ENCODE results near the gene DIAPH2.

Gene DIAPH2

GRCh38 chrX:97416461-97416860, 731.8 kb downstream of the DIAPH2 start:
- no peak overlapping the region for H3K9ac ChIP-seq
- no peak overlapping the region for H3K4me2 ChIP-seq
- TF ChIP-seq Cebpa-rat (IDR thresholded peaks at IDR 0.05) = no peak
- no peaks in the 10 kb centered on the region for H3K36me3 ChIP-seq
- H3K27me3 ChIP-seq = peaks cover 76% of the 10 kb centered on the region
- H4K20me1 ChIP-seq = no peaks in the 10 kb centered on the region
- no peaks in the 10 kb centered on the region; the same call in 1 of the 2 replicates for H3K9me3 ChIP-seq
- H3K4me1 ChIP-seq = no peaks in the 10 kb centered on the region
- H3K27ac ChIP-seq = no peak overlapping the region
- no peak overlapping the region for H3K4me3 ChIP-seq

GRCh38 chrX:97429101-97429500, 744.5 kb downstream of the DIAPH2 start:
- Histone ChIP-seq H3K4me1 (no peaks in the 10 kb centered on the region), H3K4me2 (no peak overlapping the region), H3K9me3 (no peaks in the 10 kb centered on the region), H3K9ac (no peak overlapping the region), H4K20me1 (no peaks in the 10 kb centered on the region; the same call in 1 of the 2 replicates), H3K36me3 (no peaks in the 10 kb centered on the region), H3K4me3 (no peak overlapping the region), H3K27me3 (peaks cover 81% of the 10 kb centered on the region), H3K27ac (no peak overlapping the region)
- TF ChIP-seq Cebpa-rat (IDR thresholded peaks at IDR 0.05) = no peak

GRCh38 chrX:97431281-97431680, 746.6 kb downstream of the DIAPH2 start:
- H3K27ac ChIP-seq = no peak overlapping the region
- no peaks in the 10 kb centered on the region for H3K4me1 ChIP-seq
- H4K20me1 ChIP-seq = no peaks in the 10 kb centered on the region; the same call in 1 of the 2 replicates
- H3K9me3 ChIP-seq = no peaks in the 10 kb centered on the region
- no peak overlapping the region for H3K4me3 ChIP-seq
- peaks cover 88% of the 10 kb centered on the region for H3K27me3 ChIP-seq
- H3K36me3 ChIP-seq = no peaks in the 10 kb centered on the region
- no peak overlapping the region for H3K9ac ChIP-seq
- TF ChIP-seq Cebpa-rat (IDR thresholded peaks at IDR 0.05) = no peak
- H3K4me2 ChIP-seq = no peak overlapping the region

- Histone ChIP-seq H3K9me3 (no peaks in the 10 kb centered on the region), H3K4me1 (no peaks in the 10 kb centered on the region), H3K4me3 (no peak overlapping the region), H3K36me3 (no peaks in the 10 kb centered on the region), H3K4me2 (no peak overlapping the region), H4K20me1 (peaks cover 14% of the 10 kb centered on the region; the same call in 1 of the 2 replicates), H3K27ac (no peak overlapping the region), H3K27me3 (peaks cover 92% of the 10 kb centered on the region), H3K9ac (no peak overlapping the region)
- TF ChIP-seq Cebpa-rat (IDR thresholded peaks at IDR 0.05) = no peak
These were observed 761.7 kb downstream of the DIAPH2 start for GRCh38 chrX:97446298-97446882.

GRCh38 chrX:97447306-97447705, 762.7 kb downstream of the DIAPH2 start:
- no peak overlapping the region for H3K4me2 ChIP-seq
- no peaks in the 10 kb centered on the region for H3K4me1 ChIP-seq
- no peak overlapping the region for H3K4me3 ChIP-seq
- H3K27ac ChIP-seq = no peak overlapping the region
- TF ChIP-seq Cebpa-rat (IDR thresholded peaks at IDR 0.05) = no peak
- peaks cover 14% of the 10 kb centered on the region; the same call in 1 of the 2 replicates for H4K20me1 ChIP-seq
- H3K36me3 ChIP-seq = no peaks in the 10 kb centered on the region
- H3K27me3 ChIP-seq = peaks cover 91% of the 10 kb centered on the region
- no peak overlapping the region for H3K9ac ChIP-seq
- H3K9me3 ChIP-seq = no peaks in the 10 kb centered on the region

- TF ChIP-seq Cebpa-rat (IDR thresholded peaks at IDR 0.05) = no peak
- Histone ChIP-seq H3K27ac (no peak overlapping the region), H4K20me1 (peaks cover 14% of the 10 kb centered on the region; the same call in 1 of the 2 replicates), H3K9me3 (no peaks in the 10 kb centered on the region), H3K9ac (no peak overlapping the region), H3K27me3 (peaks cover 83% of the 10 kb centered on the region), H3K4me3 (no peak overlapping the region), H3K36me3 (no peaks in the 10 kb centered on the region), H3K4me2 (no peak overlapping the region), H3K4me1 (no peaks in the 10 kb centered on the region)
These were observed 767.6 kb downstream of the DIAPH2 start for GRCh38 chrX:97452283-97452682.

GRCh38 chrX:97461763-97462162, 777.1 kb downstream of the DIAPH2 start:
- Histone ChIP-seq H3K36me3 (no peaks in the 10 kb centered on the region), H3K4me1 (no peaks in the 10 kb centered on the region), H3K27me3 (peaks cover 65% of the 10 kb centered on the region), H3K27ac (no peak overlapping the region), H3K4me3 (no peak overlapping the region), H3K4me2 (no peak overlapping the region), H3K9me3 (no peaks in the 10 kb centered on the region), H4K20me1 (no peaks in the 10 kb centered on the region), H3K9ac (no peak overlapping the region)
- TF ChIP-seq Cebpa-rat (IDR thresholded peaks at IDR 0.05) = no peak

- Histone ChIP-seq H3K4me1 (no peaks in the 10 kb centered on the region), H3K27me3 (peaks cover 34% of the 10 kb centered on the region), H3K9me3 (no peaks in the 10 kb centered on the region), H3K36me3 (no peaks in the 10 kb centered on the region), H3K4me3 (no peak overlapping the region), H4K20me1 (peaks cover 9% of the 10 kb centered on the region; the same call in 1 of the 2 replicates), H3K4me2 (no peak overlapping the region), H3K27ac (no peak overlapping the region), H3K9ac (no peak overlapping the region)
- TF ChIP-seq Cebpa-rat (IDR thresholded peaks at IDR 0.05) = no peak
These were observed 786.4 kb downstream of the DIAPH2 start for GRCh38 chrX:97471071-97471470.

GRCh38 chrX:97474933-97475332, 790.3 kb downstream of the DIAPH2 start:
- no peak for TF ChIP-seq Cebpa-rat (IDR thresholded peaks at IDR 0.05)
- Histone ChIP-seq H3K27ac (no peak overlapping the region), H3K36me3 (no peaks in the 10 kb centered on the region), H3K4me2 (no peak overlapping the region), H3K27me3 (peaks cover 31% of the 10 kb centered on the region), H3K9ac (no peak overlapping the region), H3K4me1 (no peaks in the 10 kb centered on the region), H3K9me3 (no peaks in the 10 kb centered on the region), H4K20me1 (no peaks in the 10 kb centered on the region), H3K4me3 (no peak overlapping the region)

GRCh38 chrX:97479106-97479890, 794.7 kb downstream of the DIAPH2 start:
- no peak overlapping the region for H3K4me3 ChIP-seq
- H3K4me2 ChIP-seq = no peak overlapping the region
- H3K27me3 ChIP-seq = peaks cover 63% of the 10 kb centered on the region
- no peak overlapping the region for H3K9ac ChIP-seq
- H4K20me1 ChIP-seq = peaks cover 5% of the 10 kb centered on the region; the same call in 1 of the 2 replicates
- no peaks in the 10 kb centered on the region for H3K36me3 ChIP-seq
- H3K9me3 ChIP-seq = no peaks in the 10 kb centered on the region
- TF ChIP-seq Cebpa-rat (IDR thresholded peaks at IDR 0.05) = no peak
- H3K4me1 ChIP-seq = no peaks in the 10 kb centered on the region
- H3K27ac ChIP-seq = no peak overlapping the region

Measured in BLaER1 (cell line).